Right forelimb (tissue), 1 donor: Measurements from ENCODE around the gene MAGI1.
A peak's percentile ranks its signal among the peaks of the same experiment; 100 is the strongest.
"Not testable (repeated sequence)": the region's sequence is repeated elsewhere in the genome, so short reads cannot be mapped to it uniquely, and the experiment has no call there.

Source experiments
- DNase-seq: peaks from one replicate; pipeline ENCODE4 v3.0.0-alpha.2; 2018

Gene MAGI1

GRCh38 chr3:65896321-65896720 lies 142.4 kb downstream of the MAGI1 start:
- no peak for DNase-seq

GRCh38 chr3:65894679-65895453 lies 143.9 kb downstream of the MAGI1 start:
- DNase-seq, result no peak

- DNase-seq, result no peak
These were observed 144.6 kb downstream of the MAGI1 start for GRCh38 chr3:65894126-65894525.

- no peak for DNase-seq
These were observed 145.1 kb downstream of the MAGI1 start for GRCh38 chr3:65893631-65894030.

GRCh38 chr3:65891477-65891876 lies 147.2 kb downstream of the MAGI1 start:
- not testable (repeated sequence) for DNase-seq

GRCh38 chr3:65890328-65890727 lies 148.4 kb downstream of the MAGI1 start:
- DNase-seq, result no peak

GRCh38 chr3:65889707-65890099 lies 149.0 kb downstream of the MAGI1 start:
- DNase-seq, result no peak

- DNase-seq, result no peak
These were observed 149.6 kb downstream of the MAGI1 start for GRCh38 chr3:65888980-65889706.

GRCh38 chr3:65888196-65888595 lies 150.5 kb downstream of the MAGI1 start:
- no peak for DNase-seq

- no peak for DNase-seq
These were observed 152.3 kb downstream of the MAGI1 start for GRCh38 chr3:65886391-65886790.

GRCh38 chr3:65884071-65884470 lies 154.6 kb downstream of the MAGI1 start:
- no peak for DNase-seq

- DNase-seq, result no peak
These were observed 155.1 kb downstream of the MAGI1 start for GRCh38 chr3:65883613-65884012.

- DNase-seq, result no peak
These were observed 158.4 kb downstream of the MAGI1 start for GRCh38 chr3:65880350-65880749.

GRCh38 chr3:65879372-65879771 lies 159.3 kb downstream of the MAGI1 start:
- no peak for DNase-seq

GRCh38 chr3:65878831-65879230 lies 159.9 kb downstream of the MAGI1 start:
- no peak for DNase-seq

- DNase-seq, result no peak
These were observed 161.6 kb downstream of the MAGI1 start for GRCh38 chr3:65877160-65877559.

- DNase-seq, result no peak
These were observed 162.7 kb downstream of the MAGI1 start for GRCh38 chr3:65876028-65876420.

GRCh38 chr3:65875393-65876027 lies 163.2 kb downstream of the MAGI1 start:
- DNase-seq, result no peak

GRCh38 chr3:65873869-65874268 lies 164.8 kb downstream of the MAGI1 start:
- DNase-seq, result no peak

- DNase-seq, result no peak
These were observed 165.7 kb downstream of the MAGI1 start for GRCh38 chr3:65873028-65873427.

- DNase-seq, result peak; percentile 68
These were observed 167.2 kb downstream of the MAGI1 start for GRCh38 chr3:65871305-65872141.

- DNase-seq, result no peak
These were observed 168.9 kb downstream of the MAGI1 start for GRCh38 chr3:65869798-65870197.
